NB4 (cell line): Measurements from ENCODE around the gene NFATC2.

ENCODE experiments used
- MYC ChIP-seq: IDR thresholded peaks from 2 replicates; pipeline ENCODE4 v1.6.1; 2011; ENCODE audit warnings: low read depth, low read length
- POLR2A ChIP-seq: IDR thresholded peaks from 2 replicates; pipeline ENCODE4 v1.6.1; 2011; ENCODE audit warnings: mild to moderate bottlenecking; ENCODE audit not compliant: insufficient read length; ENCODE audit errors: extremely low read depth
- TF ChIP-seq, protein P1 (sequence below): IDR thresholded peaks from one replicate; pipeline ENCODE4 v1.5.1; 2012; ENCODE audit warnings: low read depth, low read length
- TF ChIP-seq, protein P2 (sequence below): IDR thresholded peaks from 2 replicates; pipeline ENCODE4 v1.6.1; 2011; ENCODE audit warnings: low read depth, low read length

DNA sequence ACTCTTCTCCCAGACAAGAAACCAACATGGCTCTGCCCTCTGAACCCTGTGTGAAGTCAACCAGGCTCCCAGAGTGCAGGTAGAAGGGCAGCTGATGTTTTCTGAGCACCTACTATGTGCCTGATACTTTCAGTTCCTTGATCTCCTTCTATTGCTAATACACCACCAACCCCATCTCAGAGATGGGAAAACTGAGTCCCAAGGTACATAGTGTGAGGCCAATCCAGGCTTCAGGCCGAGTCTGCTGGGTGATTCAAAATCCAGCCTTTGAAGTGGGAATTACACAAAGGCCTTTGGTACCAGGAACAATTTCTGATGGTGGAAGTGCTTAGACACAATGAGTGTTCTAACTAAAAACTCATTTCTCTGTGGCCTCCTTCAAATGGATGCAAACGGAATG lies 96.3 kb downstream of the NFATC2 start:
- TF ChIP-seq, protein P1, sequence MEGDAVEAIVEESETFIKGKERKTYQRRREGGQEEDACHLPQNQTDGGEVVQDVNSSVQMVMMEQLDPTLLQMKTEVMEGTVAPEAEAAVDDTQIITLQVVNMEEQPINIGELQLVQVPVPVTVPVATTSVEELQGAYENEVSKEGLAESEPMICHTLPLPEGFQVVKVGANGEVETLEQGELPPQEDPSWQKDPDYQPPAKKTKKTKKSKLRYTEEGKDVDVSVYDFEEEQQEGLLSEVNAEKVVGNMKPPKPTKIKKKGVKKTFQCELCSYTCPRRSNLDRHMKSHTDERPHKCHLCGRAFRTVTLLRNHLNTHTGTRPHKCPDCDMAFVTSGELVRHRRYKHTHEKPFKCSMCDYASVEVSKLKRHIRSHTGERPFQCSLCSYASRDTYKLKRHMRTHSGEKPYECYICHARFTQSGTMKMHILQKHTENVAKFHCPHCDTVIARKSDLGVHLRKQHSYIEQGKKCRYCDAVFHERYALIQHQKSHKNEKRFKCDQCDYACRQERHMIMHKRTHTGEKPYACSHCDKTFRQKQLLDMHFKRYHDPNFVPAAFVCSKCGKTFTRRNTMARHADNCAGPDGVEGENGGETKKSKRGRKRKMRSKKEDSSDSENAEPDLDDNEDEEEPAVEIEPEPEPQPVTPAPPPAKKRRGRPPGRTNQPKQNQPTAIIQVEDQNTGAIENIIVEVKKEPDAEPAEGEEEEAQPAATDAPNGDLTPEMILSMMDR = no peak
- TF ChIP-seq POLR2A (no peak), MYC (no peak)
- TF ChIP-seq, protein P2, sequence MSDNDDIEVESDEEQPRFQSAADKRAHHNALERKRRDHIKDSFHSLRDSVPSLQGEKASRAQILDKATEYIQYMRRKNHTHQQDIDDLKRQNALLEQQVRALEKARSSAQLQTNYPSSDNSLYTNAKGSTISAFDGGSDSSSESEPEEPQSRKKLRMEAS = no peak
